DMS79 treated with DMSO at 0.1 percent for 48 hours (cell line): ENCODE results near the gene ATG14.
"Not testable (repeated sequence)": the region's sequence is repeated elsewhere in the genome, so short reads cannot be mapped to it uniquely, and the experiment has no call there.

Experiments used
- DNase-seq: peaks from one replicate; lab custom pipeline; 2025; lab: John Stamatoyannopoulos, UW

The ATG14 gene

GRCh38 chr14:55433880-55434804, 22.5 kb upstream of the ATG14 start:
- DNase-seq = no peak

DNA sequence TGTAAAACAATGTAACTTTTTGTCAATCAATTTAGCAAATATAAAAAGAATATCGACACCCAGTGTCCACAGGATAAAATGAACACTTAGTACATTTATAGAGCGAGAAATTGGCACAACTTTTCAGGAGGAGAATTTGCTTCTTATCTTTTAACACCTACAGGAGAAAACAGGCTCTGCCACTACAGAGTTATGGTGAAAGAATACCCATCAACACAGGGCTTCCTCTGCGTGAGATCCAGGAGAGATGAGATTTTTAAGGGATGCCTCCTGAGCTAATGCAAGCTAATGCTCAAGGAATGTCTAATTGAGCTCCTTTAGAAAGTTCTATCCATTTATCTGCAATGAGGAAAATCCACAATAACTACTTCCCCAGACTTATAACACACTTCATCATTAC, 21.0 kb upstream of the ATG14 start:
- DNase-seq = no peak

- peak; percentile 24 for DNase-seq
Measured at GRCh38 chr14:55430024-55430690, 18.5 kb upstream of the ATG14 start.

GRCh38 chr14:55427439-55427838, 15.8 kb upstream of the ATG14 start:
- DNase-seq = no peak

DNA sequence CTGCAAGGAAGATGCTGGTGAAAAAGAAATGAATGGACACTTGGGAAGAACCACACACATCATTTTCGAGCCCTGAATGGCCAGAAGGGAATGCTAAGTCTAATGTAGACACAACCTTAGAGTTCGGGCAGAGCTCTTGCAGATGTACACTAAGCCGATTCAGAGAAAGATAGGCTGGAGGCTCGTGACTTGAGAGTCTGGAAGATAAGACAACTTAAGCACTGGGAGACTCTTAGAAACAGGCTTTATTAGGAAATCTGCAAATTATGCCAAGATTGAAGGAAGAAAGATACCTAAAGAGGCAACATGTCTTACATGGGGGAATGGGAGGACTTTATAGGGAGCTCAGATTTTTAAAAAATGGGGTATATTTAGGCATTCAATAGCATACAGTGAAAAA, 15.3 kb upstream of the ATG14 start:
- DNase-seq = no peak

DNA sequence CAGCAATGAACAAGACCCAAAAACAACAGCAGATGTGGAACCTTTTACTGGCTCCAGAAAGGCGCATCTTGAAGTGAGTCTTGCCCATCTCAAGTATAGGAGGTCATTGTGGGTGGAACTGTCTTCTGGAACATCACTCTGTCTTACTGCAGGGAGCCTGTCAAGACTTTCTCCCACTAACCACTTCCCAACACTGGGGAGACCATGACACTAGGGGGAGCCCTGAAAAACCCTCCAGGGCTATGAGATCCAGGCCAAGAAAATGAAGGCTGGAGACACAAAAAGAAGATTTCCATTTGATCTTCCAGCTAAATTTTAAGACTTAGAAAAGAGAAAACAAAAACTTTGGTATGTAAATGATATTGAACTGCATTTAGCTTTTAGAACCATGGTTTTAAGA, 13.5 kb upstream of the ATG14 start:
- no peak for DNase-seq

- DNase-seq = no peak
Measured at GRCh38 chr14:55423969-55424368, 12.3 kb upstream of the ATG14 start.

DNA sequence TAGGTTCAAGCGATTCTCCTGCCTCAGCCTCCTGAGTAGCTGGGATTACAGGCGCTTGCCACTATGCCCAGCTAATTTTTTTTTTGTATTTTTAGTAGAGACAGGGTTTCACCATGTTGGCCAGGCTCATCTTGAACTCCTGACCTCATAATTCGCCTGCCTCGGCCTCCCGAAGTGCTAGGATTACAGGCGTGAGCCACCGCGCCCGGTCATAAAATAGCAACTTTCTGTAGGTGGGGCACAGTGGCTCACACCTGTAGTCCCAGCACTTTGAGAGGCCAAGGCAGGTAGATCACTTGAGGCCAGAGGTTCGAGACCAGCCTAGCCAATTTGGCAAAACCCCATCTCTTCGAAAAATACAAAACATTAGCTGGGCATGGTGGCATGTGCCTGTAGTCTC, 10.7 kb upstream of the ATG14 start:
- DNase-seq = not testable (repeated sequence)

- DNase-seq = no peak
Measured at GRCh38 chr14:55419663-55420062, 8.0 kb upstream of the ATG14 start.

DNA sequence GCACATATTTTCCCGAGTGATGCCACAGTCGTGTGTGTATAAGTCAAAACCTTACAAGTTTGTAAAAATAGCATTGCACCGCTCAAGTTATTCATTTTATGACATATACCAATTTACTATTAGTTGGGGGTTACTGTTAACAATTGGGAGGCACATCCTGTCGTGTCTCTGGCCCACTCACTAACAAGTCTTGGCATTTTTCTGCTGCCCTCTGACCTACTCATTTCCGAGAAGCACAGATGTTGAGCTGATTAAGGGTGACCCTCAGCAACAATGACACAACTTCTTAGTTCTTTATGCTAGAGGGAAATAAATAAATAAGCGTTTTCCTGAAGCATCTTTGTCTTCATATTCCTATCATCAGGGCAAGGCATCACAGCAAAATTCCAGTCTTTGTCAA, 6.8 kb upstream of the ATG14 start:
- no peak for DNase-seq

DNA sequence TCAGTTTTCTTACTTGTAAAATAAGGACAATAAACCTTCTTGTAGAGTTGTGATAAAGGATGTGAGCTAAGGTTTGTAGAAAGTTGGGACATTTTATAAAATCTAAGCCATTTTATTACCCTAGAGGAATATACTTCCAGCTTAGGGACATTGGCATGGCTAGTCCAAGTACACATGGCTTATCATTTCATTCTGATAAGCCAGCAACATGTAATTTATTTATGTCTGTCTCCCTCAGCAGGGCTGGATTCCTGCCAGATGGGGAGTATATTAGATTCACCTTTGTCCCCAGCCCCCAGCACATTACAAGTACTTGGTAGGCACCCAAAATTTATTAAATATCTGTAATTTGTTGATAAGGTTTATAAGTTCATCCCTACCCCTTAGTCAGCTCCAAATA, 6.3 kb upstream of the ATG14 start:
- DNase-seq = no peak

DNA sequence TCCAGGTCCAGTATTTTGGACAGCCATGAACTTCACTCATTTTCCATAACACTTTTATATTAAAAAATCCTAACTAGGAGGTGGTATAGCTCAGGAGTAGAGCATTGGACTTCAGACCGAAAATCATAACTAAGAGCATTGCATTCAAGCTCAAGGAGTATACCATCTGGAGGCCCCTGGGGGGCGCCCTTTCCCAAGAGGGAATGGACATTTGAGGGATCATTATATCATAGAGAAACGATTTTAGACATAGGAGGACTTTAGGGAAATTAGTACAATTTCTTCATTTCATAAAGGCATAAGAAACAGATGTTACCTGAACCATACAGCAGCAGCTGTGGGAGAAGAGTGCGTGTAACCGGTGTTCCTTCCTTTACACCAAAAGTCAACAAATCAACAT, 5.2 kb upstream of the ATG14 start:
- peak; percentile 14 for DNase-seq

- no peak for DNase-seq
Measured at GRCh38 chr14:55414551-55414950, 2.9 kb upstream of the ATG14 start.

GRCh38 chr14:55412676-55413075, 1.0 kb upstream of the ATG14 start:
- DNase-seq = no peak

GRCh38 chr14:55410876-55411275, 754 bp downstream of the ATG14 start:
- no peak for DNase-seq

- DNase-seq = no peak
Measured at GRCh38 chr14:55404173-55404854, 7.3 kb downstream of the ATG14 start.

DNA sequence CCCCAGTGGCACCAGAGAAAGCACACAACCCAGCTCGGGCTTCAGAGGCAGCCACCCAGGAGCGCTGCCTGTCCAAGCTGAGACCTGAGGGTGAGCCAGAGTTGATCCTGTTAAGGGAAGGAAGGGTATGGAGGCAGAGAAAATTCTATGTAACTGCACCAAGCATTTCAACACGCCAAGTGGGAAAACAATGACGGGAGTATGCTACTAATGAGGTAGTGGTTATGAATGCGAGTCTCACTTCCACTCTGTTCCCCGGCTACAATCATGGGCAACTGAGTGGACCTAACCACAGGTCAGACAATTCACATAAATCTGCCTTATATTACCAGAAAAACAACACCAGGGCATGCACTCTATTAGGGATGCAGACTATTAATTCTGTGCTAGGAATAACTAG, 9.9 kb downstream of the ATG14 start:
- no peak for DNase-seq

DNA sequence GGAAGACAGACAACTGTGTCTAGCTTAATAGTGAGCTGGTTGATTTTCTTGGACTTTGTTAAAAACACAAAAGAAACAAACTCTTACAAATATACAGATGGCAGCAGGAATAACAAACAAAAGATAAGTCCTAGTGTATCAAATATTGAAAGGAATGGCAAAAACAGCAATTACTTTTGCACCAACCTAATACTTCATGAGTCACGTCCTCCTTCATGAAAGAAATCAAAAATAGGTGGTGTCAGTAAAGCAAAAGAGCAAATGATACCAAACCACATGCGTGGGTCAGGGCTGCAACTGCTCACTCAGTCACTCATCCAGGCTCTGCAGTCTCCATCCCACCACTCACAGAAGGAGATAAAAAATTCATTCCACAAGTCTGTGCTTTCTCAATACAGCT, 11.8 kb downstream of the ATG14 start:
- no peak for DNase-seq

DNA sequence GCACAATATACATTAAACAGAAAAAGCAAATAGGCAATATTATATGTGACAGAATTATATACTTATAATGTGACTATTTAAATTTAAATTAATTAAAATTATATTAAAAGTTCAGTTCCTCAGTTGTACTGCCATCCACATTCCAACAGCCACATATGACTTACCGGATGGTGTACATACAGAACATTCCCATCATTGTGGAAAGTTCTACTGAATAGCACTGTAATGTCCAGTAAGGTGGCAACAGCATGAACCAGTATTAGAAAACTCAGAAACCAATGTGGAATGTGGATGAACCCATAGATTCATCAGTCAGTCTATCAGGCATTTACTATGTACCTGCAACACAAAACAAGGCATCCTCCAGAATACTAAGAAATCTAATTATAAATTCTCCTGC, 12.4 kb downstream of the ATG14 start:
- DNase-seq = no peak

- DNase-seq = no peak
Measured at GRCh38 chr14:55398679-55399078, 13.0 kb downstream of the ATG14 start.

DNA sequence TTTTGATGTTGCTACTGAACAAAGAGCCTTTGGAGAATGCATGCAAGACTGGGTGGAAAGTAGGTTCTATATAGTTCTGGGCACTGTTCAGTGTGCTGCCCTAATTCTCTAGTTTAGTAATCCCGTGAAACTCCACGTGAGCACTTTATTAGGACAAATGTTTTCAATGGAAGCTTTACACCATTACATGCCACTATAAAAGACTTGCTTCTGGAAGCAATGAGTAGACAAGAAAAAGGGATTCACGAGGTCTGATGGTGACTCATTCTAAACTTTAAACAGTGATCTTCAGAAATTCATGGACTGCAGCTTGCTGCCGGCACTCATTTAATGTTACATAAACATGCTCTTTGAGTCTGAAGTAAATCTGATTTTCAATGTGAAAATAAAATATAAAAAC, 22.3 kb downstream of the ATG14 start:
- DNase-seq = no peak

DNA sequence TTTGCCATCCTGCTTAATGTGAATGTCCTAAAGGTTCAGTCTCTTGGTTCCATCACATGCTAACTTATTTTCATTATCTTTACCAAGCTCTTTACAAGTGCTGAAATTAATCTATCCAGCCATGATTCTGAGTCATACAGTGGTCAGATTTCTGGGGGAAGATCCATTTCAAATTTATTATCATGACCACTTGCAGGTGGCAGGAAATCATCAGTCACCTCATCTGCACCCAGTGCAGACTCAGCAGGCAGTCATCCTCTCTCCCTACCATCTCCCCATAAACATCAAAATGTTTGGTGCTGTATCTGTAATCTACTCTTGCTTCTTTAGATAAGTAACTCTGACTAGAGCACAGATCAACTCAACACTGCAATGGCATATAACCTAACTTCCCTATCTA, 23.5 kb downstream of the ATG14 start:
- no peak for DNase-seq

DNA sequence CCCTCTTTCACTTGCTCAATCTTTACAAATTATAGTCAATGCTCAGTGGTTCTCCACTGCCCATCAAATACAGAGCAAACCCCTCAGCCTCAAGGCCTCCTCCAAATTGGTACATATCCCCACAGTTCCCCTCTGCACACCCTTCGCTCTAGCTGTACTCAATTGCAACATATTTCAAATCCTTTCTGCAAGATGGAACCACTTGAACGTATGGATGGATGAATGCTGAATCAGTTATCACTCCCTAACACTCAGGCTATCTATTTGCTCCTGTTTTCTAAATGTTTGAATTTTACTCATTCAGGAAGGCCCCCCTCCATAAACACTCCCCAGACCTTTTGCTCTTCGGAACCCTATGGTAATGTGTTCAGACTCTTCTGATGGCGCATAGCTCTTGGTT, 24.5 kb downstream of the ATG14 start:
- no peak for DNase-seq
